SHP77 (cell line): Measurements from ENCODE around the gene GPR146.

Experiments used
- DNase-seq, 2 experiments: peaks; one replicate each; lab custom pipeline; 2025; lab: John Stamatoyannopoulos, UW

GPR146 gene

GRCh38 chr7:1078519-1078918 is 34.2 kb downstream of the GPR146 start:
- no peak for DNase-seq

- no peak for DNase-seq
These were observed 34.6 kb downstream of the GPR146 start for GRCh38 chr7:1078985-1079384.

DNA sequence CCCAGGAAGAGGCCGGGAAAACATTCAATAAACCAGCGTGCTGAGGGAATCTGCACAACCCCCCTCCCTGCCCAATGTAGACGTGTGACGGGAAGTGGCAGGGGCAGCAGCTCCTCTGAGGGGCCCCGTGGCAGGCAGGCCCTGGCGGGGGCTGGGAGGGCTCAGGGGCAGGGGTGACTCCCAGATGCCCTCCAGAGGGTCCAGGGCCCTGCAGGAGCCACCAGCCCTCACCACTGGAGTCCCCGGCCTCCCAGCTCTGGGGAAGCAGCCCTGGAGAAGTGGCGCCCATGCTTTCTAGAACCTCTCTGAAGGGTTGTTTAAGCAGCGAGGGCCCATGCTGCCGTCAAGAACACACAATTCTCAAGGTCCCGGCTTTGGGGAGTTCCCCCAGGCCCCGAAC is 35.2 kb downstream of the GPR146 start:
- no peak for DNase-seq

DNA sequence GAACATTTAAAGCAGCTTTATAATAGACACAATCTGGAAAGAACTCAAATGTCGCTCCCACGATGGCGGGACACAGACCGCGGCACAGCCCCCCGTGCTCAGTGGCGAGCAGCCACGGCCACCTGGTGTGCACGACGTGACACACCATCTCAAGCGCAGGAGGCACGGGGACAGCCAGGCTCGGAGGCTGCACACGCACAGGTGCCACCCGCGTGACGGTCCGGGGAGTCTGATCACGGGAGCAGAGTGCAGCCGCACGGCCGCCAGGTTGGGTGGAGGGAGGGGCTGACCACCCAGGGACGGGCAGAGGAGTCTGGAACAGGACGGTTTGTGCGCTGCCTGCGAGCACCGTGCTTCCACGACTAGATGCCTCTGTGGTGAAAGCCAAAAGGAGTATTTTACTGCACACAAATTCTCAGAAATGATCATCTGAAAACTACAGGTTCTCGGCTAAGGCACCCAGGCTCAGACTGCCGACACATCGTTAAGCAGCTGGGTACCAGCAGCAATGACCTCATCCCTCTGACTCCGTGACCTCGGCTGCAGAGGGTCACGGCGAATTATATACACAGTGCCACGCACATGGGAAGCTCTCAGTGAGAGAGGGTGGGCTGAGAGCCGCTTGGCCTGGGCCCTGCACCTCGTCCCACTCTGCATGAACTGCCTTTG is 36.0 kb downstream of the GPR146 start:
- DNase-seq = no peak

- no peak for DNase-seq
These were observed 36.5 kb downstream of the GPR146 start for GRCh38 chr7:1080921-1081255.

- no peak for DNase-seq
These were observed 37.0 kb downstream of the GPR146 start for GRCh38 chr7:1081336-1081735.

DNA sequence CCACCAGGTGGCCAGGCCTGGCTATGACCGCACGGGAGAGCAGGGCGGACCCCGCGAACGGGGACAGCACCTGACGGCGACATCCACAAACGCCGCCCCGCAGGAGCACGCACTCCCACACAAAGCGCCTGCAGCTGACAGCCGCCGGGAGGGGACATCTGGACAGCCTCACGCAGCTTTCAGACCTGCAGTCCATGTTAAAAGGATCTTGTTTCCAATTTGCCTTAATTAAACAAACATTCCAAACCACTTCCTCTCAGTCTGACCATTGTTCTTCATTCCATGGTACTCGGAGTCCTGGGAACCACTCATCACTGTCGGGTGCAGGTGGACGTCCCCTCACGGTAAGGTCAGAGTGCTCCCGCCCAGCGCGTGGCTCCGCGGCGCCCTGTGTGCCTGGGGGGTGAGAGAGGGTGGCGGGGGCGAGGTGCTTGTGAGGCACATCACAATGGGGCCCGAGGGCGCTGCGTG is 37.6 kb downstream of the GPR146 start:
- DNase-seq = peak; percentile 78 to 83

DNA sequence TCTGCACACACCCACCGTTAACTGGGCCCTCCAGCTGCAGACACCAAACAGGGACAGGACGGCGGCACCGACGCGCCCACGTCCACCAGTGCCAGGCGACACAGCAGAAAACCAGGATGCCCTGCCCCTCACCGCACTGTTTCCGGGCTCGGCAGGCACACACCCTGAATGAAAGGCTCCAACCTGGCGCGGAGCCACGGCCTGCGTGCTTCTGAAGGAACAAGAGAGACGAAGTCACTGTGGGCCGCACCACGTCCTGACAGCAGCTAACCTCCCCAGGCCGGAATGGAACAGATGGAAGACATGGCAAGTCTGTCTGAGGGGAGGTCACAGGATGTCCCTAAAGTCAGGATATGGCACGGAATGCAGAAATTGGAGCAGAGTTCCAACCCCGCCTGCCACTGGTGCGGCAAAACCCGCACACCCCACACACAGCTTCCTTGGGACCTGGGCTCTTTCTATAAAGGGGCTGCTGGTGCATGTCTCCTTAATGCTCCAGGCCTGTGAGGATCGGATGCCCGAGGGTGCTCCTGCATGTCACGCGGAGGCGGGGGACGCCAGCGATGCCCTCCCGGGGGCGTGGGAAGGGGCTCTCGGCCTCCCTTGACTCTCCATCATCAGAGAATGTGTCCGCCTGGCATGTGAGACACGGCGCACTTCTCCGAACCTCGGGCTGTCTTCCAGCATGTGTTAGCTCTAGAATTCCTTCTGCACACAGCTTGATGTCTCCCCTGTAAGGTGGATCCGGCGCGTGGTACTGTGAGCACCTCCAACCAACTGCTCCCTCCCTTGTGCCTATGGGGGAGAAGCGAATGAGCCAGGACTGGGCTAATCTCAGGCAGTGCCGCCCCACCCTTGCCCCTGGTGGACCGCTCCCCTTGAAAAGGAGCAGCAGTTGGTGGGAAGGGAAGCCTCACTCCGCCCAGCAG is 39.6 kb downstream of the GPR146 start:
- DNase-seq = no peak

GRCh38 chr7:1085266-1085665 is 40.9 kb downstream of the GPR146 start:
- DNase-seq = no peak

DNA sequence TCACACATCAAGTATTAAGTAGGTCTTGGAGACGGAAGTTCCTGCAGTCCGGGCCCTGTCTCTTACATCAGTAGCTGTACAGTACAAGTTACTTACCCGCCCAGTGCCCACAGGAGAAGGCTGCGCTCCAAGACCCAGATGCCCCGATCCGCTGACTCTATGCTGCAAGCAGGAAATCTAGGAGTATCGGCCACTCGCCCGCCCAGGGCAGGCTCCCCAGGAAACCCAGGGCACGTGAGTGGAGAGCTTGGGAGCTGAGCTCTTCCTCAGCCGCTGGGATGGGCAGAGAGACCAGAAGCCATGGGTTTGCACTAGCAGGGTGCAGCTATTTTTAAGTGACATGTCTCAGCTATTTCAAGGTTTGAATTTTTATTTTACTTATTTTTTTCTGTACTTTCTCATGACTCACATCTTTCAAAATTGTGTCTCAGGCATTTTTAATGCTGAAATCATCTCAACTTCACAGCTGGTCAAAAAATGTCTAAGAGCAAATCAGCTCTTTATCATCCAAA is 41.6 kb downstream of the GPR146 start:
- no peak for DNase-seq

DNA sequence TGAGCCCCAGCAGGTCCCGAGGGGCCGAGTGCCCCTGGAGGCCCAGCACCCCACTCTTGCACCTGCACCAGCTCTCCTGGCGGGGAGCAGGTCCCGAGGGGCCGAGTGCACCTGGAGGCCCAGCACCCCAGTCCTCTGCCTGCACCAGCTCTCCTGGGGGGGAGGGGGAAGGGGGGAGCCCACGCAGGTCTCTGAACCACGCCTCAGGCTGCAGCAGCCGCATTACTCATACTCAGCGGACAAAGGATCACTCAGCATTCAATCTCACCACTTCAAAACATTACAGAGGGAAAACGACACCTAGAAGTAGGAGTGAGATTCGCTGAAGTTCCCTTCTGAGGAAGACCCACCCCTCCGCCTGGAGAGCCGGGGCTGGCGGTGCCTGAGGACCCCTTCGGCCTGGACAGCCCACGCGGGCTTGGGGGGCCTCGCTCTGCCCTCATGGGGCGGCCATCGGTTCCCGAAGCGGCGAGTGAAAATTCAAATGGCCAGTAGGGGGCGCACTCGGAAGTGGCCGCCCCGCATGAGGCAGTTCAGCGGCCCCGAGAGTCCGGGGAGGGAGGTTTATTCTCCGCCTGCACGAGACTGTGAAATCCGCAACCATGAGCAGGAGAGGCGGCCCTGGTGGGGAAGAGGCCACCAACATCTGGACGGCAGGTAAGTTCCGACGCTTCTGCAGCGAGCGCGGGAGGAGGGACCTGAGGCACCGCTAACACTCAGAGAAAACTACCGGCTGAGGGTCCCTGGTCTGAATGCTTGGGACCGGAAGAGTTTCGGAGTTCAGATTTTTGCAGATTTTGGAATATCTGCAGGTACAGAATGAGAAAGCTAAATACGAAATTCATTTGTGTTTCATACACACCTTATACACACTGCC is 42.5 kb downstream of the GPR146 start:
- DNase-seq = peak; percentile 77 to 78

- DNase-seq = no peak
These were observed 43.1 kb downstream of the GPR146 start for GRCh38 chr7:1087465-1087814.

GRCh38 chr7:1087952-1088920 is 43.9 kb downstream of the GPR146 start, which contains the start of gene GPER1:
TSS of gene GPER1 (plus strand) at chr7:1088113. CDS start at chr7:1091729, 3,616 bp downstream.
- DNase-seq = peak; percentile 58 to 78

DNA sequence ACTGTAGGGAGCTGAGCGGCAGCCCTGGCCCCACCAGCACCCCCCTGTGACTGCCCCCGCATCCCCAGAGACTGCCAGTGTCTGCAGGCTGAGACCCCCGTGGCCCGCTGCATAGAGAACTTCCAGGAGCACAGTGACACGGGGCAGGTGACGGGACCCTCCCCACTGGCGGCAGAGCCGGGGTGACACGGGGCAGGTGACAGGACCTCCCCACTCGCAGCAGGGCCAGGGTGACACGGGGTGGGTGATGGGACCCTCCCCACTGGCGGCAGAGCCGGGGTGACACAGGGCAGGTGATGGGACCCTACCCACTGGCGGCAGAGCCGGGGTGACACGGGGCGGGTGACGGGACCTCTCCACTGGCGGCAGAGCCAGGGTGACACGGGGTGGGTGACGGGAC is 45.9 kb downstream of the GPR146 start:
- no peak for DNase-seq

GRCh38 chr7:1090686-1091643 is 46.6 kb downstream of the GPR146 start:
- DNase-seq = no peak

- DNase-seq = no peak
These were observed 47.3 kb downstream of the GPR146 start for GRCh38 chr7:1091644-1092027.

DNA sequence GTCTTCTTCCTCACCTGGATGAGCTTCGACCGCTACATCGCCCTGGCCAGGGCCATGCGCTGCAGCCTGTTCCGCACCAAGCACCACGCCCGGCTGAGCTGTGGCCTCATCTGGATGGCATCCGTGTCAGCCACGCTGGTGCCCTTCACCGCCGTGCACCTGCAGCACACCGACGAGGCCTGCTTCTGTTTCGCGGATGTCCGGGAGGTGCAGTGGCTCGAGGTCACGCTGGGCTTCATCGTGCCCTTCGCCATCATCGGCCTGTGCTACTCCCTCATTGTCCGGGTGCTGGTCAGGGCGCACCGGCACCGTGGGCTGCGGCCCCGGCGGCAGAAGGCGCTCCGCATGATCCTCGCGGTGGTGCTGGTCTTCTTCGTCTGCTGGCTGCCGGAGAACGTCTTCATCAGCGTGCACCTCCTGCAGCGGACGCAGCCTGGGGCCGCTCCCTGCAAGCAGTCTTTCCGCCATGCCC is 47.9 kb downstream of the GPR146 start:
- DNase-seq = no peak

- no peak for DNase-seq
These were observed 48.6 kb downstream of the GPR146 start for GRCh38 chr7:1092806-1093501.

- DNase-seq = no peak
These were observed 49.1 kb downstream of the GPR146 start for GRCh38 chr7:1093502-1093843.
